Calu3 (cell line): ENCODE data around the gene LRRC73. TPM values are rescaled to one million over a fixed set of nuclear protein-coding genes. Genes with fewer than 3 reads are reported as not detected.

Source experiments
- BruUV-seq: library from RNA; stranded (reverse); fragments of 400-500 nt; replicated peaks from 2 replicates; lab custom pipeline; 2021; lab: Mats Ljungman, UMichigan
- CTCF ChIA-PET: fragments of 300-600 bp; sonication (Branson Sonifier 250); formaldehyde crosslinking; loops from one replicate; lab custom pipeline; 2022; ENCODE audit warnings: antibody characterized with exemption; lab: Charles Lee
- DNase-seq: peaks from one replicate; pipeline ENCODE4 v3.0.0; 2022
- H3K27ac Mint-ChIP-seq: one replicate; pipeline ENCODE4 v1.8.0; 2022; ENCODE audit warnings: mixed read lengths; ENCODE audit not compliant: unreplicated experiment
- H3K27me3 Mint-ChIP-seq: one replicate; pipeline ENCODE4 v1.8.0; 2022; ENCODE audit warnings: mixed read lengths; ENCODE audit not compliant: unreplicated experiment
- H3K36me3 Mint-ChIP-seq: one replicate; pipeline ENCODE4 v1.8.0; 2022; ENCODE audit warnings: mild to moderate bottlenecking, moderate library complexity, mixed read lengths; ENCODE audit not compliant: insufficient read depth, unreplicated experiment
- H3K4me1 Mint-ChIP-seq: one replicate; pipeline ENCODE4 v1.8.0; 2022; ENCODE audit warnings: mild to moderate bottlenecking, low read depth, mixed read lengths; ENCODE audit not compliant: unreplicated experiment
- H3K4me3 Mint-ChIP-seq: one replicate; pipeline ENCODE4 v1.8.0; 2022; ENCODE audit warnings: mild to moderate bottlenecking, low read depth, moderate library complexity, mixed read lengths; ENCODE audit not compliant: unreplicated experiment
- H3K9me3 Mint-ChIP-seq: one replicate; pipeline ENCODE4 v1.8.0; 2022; ENCODE audit warnings: low read depth, mixed read lengths; ENCODE audit not compliant: unreplicated experiment
- CTCF ChIP-seq: fragments of 200-600 bp; IDR thresholded peaks from one replicate; pipeline ENCODE4 v1.8.0; 2022; ENCODE audit warnings: antibody characterized with exemption; ENCODE audit not compliant: unreplicated experiment
- intact Hi-C: fragments of 100-400 bp; cut with micrococcal nuclease; formaldehyde crosslinking; loops from one replicate; pipeline ENCODE4 v1.10.0; 2022; ENCODE audit not compliant: unreplicated experiment
- total RNA-seq: library from RNA; stranded (reverse); gene quantifications from 2 replicates; pipeline ENCODE4 v1.2.3, GENCODE V29; 2022

LRRC73 gene
- total RNA-seq, 1 experiment from 2014 or later, result 0.50 TPM

- intact Hi-C loops, result loop anchor here (2.0 kb wide), 1 partner anchor 60 kb away; no protein-coding TSS in a partner anchor
- no peak for TF ChIP-seq CTCF
- no peak overlapping the region for H3K27ac Mint-ChIP-seq
- peaks cover 40% of the 10 kb centered on the region for H3K4me1 Mint-ChIP-seq
- BruUV-seq, result no TSS peak
- H3K9me3 Mint-ChIP-seq, result no peaks in the 10 kb centered on the region
- no peak overlapping the region for H3K4me3 Mint-ChIP-seq
- no peaks in the 10 kb centered on the region for H3K27me3 Mint-ChIP-seq
- H3K36me3 Mint-ChIP-seq, result peaks cover 46% of the 10 kb centered on the region
- no peak for DNase-seq
- CTCF ChIA-PET, result interaction anchor here (0.9 to 1.7 kb wide), 8 partner anchors 10 to 234 kb away, joined by 3 to 12 read pairs (median 4); partner anchors contain the start of genes DLK2, LRRC73 and TJAP1
Measured at GRCh38 chr6:43497129-43497396, 13.1 kb downstream of the LRRC73 start.

GRCh38 chr6:43496370-43497128 lies 13.6 kb downstream of the LRRC73 start:
- Mint-ChIP-seq H3K27ac (no peak overlapping the region), H3K4me3 (no peak overlapping the region), H3K27me3 (no peaks in the 10 kb centered on the region), H3K36me3 (peaks cover 42% of the 10 kb centered on the region), H3K9me3 (no peaks in the 10 kb centered on the region), H3K4me1 (peaks cover 42% of the 10 kb centered on the region)
- intact Hi-C loops, result loop anchor here (1.0 to 2.0 kb wide), 2 partner anchors 60 to 110 kb away; no protein-coding TSS in a partner anchor
- CTCF ChIA-PET, result interaction anchor here (0.6 to 1.7 kb wide), 15 partner anchors 9 to 314 kb away, joined by 3 to 12 read pairs (median 4); partner anchors contain the start of genes CUL9, DLK2, DNPH1 and LRRC73
- peak; percentile 75 for DNase-seq
- BruUV-seq, result no TSS peak
- peak; percentile 89 for TF ChIP-seq CTCF

- CTCF ChIA-PET, result interaction anchor here (1.0 to 2.2 kb wide), 9 partner anchors 8 to 266 kb away, joined by 3 to 12 read pairs (median 3); partner anchors contain the start of genes DLK2, DNPH1 and TJAP1
- H3K36me3 Mint-ChIP-seq, result peaks cover 33% of the 10 kb centered on the region
- peak; percentile 51 for DNase-seq
- intact Hi-C loops, result no loop called here
- TF ChIP-seq CTCF, result peak; percentile 37
- no peaks in the 10 kb centered on the region for H3K9me3 Mint-ChIP-seq
- BruUV-seq, result no TSS peak
- H3K4me1 Mint-ChIP-seq, result peaks cover 42% of the 10 kb centered on the region
- no peaks in the 10 kb centered on the region for H3K27me3 Mint-ChIP-seq
- no peak overlapping the region for H3K27ac Mint-ChIP-seq
- H3K4me3 Mint-ChIP-seq, result no peak overlapping the region
Measured at GRCh38 chr6:43495409-43495941, 14.7 kb downstream of the LRRC73 start.

- H3K9me3 Mint-ChIP-seq, result no peaks in the 10 kb centered on the region
- intact Hi-C loops, result no loop called here
- no peak for DNase-seq
- H3K4me3 Mint-ChIP-seq, result no peak overlapping the region
- H3K4me1 Mint-ChIP-seq, result peaks cover 42% of the 10 kb centered on the region
- no peak for TF ChIP-seq CTCF
- H3K27me3 Mint-ChIP-seq, result no peaks in the 10 kb centered on the region
- CTCF ChIA-PET, result interaction anchor here (1.0 to 2.2 kb wide), 4 partner anchors 10 to 24 kb away, joined by 3 to 7 read pairs (median 3); partner anchors contain the start of gene TJAP1
- BruUV-seq, result no TSS peak
- no peak overlapping the region for H3K27ac Mint-ChIP-seq
- H3K36me3 Mint-ChIP-seq, result peaks cover 28% of the 10 kb centered on the region
Measured at GRCh38 chr6:43494766-43495165, 15.4 kb downstream of the LRRC73 start.
